ENCODE results near the gene KLHL40.

Gene KLHL40

DNA sequence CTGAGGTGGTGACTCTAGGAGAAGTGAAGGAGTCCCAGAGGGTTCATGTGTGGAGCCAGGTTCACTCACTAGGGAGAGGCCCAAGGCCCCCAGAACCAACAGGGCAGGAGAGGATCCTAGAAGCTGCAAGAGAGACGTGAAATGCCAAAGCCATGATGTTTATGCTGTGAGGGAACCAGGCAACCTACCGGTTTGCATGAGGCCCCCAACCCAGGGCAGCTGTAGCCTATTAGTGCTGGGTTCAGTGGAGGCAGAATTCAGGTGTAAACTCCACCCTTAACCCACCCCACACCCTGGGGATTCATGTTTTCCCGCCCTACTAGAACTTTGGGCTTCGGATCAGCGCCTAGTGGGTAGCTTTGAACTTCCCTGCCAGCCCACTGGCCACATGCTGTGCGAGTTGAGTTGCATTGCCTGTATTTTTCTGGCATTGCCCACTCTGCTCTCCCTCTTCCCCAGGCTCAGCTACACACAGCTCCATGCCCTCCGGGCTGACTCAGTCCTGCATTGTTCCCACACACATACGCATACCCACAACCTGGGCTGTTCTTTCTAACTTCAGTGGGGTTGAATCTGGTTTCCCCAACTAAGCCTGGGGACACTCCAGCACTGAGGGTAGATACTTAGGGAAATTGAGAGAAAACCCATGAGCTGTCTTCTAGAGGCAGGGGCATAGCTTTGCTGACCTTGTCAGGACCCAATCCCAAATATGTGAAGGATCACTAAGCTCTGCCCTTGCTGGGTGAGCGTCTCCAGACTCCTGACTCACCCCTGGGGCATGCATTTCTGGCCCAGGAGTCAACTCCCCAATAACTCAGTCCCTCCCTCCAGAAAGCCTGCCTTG lies 33.9 kb upstream of the KLHL40 start:
- peaks cover 10% of the 10 kb centered on the region; the same call in 1 of the 2 replicates for H3K36me3 ChIP-seq (ENCODE audit: insufficient read depth, low read length)
- peak overlapping the region; percentile 88 for H3K27ac ChIP-seq (ENCODE audit: low read depth, low read length)
- H3K79me2 ChIP-seq (ENCODE audit: control insufficient read depth, insufficient read depth, low read length, unreplicated experiment), result peaks cover 68% of the 10 kb centered on the region
- peaks cover 63% of the 10 kb centered on the region for H3K4me1 ChIP-seq (ENCODE audit: control insufficient read depth, insufficient read depth, low read length, unreplicated experiment)
- peak overlapping the region; percentile 83 for H3K4me3 ChIP-seq (ENCODE audit: low read depth, low read length)
- H3K27me3 ChIP-seq (ENCODE audit: insufficient read depth, low read length), result no peaks in the 10 kb centered on the region
- no peak overlapping the region for H2AFZ ChIP-seq (ENCODE audit: low read length, unreplicated experiment)

DNA sequence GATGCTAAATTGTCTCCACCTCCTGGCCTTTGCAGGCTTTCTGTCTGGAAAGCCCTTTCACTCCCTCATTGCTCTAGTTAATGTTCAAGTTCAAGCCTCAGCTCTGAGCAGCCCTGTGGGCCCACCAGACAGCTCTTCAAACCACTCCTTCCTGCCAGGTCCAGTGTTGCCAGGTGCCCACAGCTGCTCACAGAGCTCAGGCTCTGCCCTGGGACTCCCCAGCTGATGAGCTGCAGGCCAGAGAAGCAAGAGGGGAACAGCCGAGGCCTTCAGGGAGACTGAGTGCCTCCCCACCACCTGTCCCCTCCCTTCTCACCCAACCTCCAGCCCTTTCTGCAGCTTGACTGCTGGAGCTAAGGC lies 33.1 kb upstream of the KLHL40 start:
- Histone ChIP-seq H3K27me3 (ENCODE audit: insufficient read depth, low read length) (no peaks in the 10 kb centered on the region), H3K36me3 (ENCODE audit: insufficient read depth, low read length) (0 out of 2 replicates have a peak, but pooled peaks cover 8% of the 10 kb centered on the region), H3K4me1 (ENCODE audit: control insufficient read depth, insufficient read depth, low read length, unreplicated experiment) (peaks cover 64% of the 10 kb centered on the region), H3K27ac (ENCODE audit: low read depth, low read length) (peak overlapping the region; percentile 88), H3K79me2 (ENCODE audit: control insufficient read depth, insufficient read depth, low read length, unreplicated experiment) (peaks cover 71% of the 10 kb centered on the region), H3K4me3 (ENCODE audit: low read depth, low read length) (peak overlapping the region; percentile 83), H2AFZ (ENCODE audit: low read length, unreplicated experiment) (no peak overlapping the region)

DNA sequence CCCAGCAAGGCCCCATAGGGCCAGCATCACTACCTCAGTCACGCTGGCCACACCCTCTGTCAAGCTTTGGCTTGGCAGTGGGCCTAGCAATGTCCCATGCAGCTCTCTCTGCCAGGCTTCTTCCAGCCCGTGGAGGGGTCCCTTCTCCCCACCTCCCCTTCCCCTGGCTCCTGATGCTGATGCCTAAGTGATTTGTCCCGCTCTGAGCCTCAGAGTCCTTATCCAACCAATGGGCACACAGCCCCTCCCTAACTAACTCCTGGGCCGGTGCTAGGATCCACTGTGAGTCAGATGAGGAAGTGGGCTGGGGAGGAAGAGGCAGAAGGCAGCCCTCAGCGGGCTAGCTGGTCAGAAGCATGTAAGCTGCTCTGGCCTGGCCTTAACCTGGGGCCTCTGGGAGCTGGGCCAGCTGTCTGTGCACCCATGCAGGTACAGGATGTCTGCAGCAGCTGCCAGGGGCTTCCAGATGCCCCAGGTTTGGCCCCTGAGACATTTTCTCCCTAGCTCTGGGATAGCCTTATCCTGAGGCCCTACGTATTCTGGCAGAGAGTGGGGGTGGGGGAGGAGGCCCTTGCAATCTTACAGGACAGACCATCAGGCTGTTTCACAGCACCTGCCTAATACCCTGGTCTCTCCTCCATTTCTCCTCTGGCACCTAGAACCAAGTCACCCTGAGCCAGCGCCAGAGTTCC lies 32.6 kb upstream of the KLHL40 start:
- Histone ChIP-seq H2AFZ (ENCODE audit: low read length, unreplicated experiment) (no peak overlapping the region), H3K4me1 (ENCODE audit: control insufficient read depth, insufficient read depth, low read length, unreplicated experiment) (peaks cover 61% of the 10 kb centered on the region), H3K27me3 (ENCODE audit: insufficient read depth, low read length) (no peaks in the 10 kb centered on the region), H3K4me3 (ENCODE audit: low read depth, low read length) (peak overlapping the region; percentile 83), H3K27ac (ENCODE audit: low read depth, low read length) (peak overlapping the region; percentile 88), H3K36me3 (ENCODE audit: insufficient read depth, low read length) (0 out of 2 replicates have a peak, but pooled peaks cover 6% of the 10 kb centered on the region), H3K79me2 (ENCODE audit: control insufficient read depth, insufficient read depth, low read length, unreplicated experiment) (peaks cover 71% of the 10 kb centered on the region)

DNA sequence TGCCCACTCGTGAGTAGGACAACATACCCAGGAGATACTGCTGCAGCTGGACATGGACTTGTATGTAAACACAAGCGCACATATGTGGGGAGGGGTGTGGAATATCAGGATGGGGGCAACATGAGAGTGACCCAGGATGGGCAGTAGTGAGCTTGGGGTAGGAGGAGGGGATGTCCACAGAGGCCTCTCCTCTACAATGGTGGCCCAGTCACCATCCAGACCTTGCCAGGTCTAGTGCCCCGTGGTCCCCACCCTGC lies 32.1 kb upstream of the KLHL40 start:
- H3K4me3 ChIP-seq (ENCODE audit: low read depth, low read length), result peak overlapping the region; percentile 83
- peaks cover 71% of the 10 kb centered on the region for H3K79me2 ChIP-seq (ENCODE audit: control insufficient read depth, insufficient read depth, low read length, unreplicated experiment)
- H2AFZ ChIP-seq (ENCODE audit: low read length, unreplicated experiment), result no peak overlapping the region
- H3K27me3 ChIP-seq (ENCODE audit: insufficient read depth, low read length), result no peaks in the 10 kb centered on the region
- peak overlapping the region; percentile 88 for H3K27ac ChIP-seq (ENCODE audit: low read depth, low read length)
- peaks cover 56% of the 10 kb centered on the region for H3K4me1 ChIP-seq (ENCODE audit: control insufficient read depth, insufficient read depth, low read length, unreplicated experiment)
- H3K36me3 ChIP-seq (ENCODE audit: insufficient read depth, low read length), result 0 out of 2 replicates have a peak, but pooled peaks cover 6% of the 10 kb centered on the region

DNA sequence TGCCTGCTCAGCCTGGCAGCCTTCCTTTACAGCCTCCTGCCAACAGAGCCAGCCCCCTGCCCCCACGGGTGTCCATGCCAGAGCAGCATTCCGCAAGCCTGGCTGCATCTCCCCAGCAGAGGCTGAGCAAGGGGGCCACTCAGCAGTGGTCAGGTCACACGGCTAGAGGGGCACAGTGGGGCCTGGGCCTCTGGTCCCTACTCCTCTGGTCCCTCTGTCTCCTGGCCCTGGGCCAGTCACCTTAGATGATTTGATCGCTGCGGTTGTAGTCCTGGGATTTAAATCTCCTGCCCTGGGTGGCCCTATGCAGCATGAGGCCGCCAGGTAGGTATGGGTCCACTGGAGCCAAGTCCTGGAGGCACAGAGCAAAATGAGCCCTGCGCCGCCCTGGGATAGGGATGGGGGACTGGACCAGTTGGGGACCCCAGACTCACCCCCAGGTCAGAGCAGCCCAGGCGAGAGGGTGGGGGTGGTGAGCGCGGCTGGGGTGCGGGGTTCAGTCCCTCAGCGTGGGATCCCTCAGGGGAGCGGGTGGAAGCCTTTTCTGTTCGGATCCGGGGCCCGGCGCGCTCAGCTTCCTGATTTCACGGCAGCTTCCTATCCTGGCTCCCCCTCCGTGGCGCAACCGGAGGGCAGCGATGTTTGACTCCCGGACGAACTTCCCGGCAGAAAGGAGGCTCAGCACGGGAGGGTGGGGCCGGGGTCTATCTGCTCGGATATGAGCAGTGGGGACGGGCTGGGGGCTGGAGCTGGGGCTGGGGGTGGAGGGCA lies 31.6 kb upstream of the KLHL40 start, which contains the start of gene ZBTB47:
Gene ZBTB47, plus strand, starts transcription at position 138 of the 771 bp plus-strand sequence. CDS start 4,659 bp downstream, outside the sequence.
- Histone ChIP-seq H3K4me1 (ENCODE audit: control insufficient read depth, insufficient read depth, low read length, unreplicated experiment) (peaks cover 52% of the 10 kb centered on the region), H3K79me2 (ENCODE audit: control insufficient read depth, insufficient read depth, low read length, unreplicated experiment) (peaks cover 69% of the 10 kb centered on the region), H3K4me3 (ENCODE audit: low read depth, low read length) (peak within 1 kb of the TSS; percentile 83), H3K27me3 (ENCODE audit: insufficient read depth, low read length) (no peaks in the 10 kb centered on the region), H3K27ac (ENCODE audit: low read depth, low read length) (peak within 1 kb of the TSS; percentile 88), H2AFZ (ENCODE audit: low read length, unreplicated experiment) (peak within 1 kb of the TSS; percentile 31), H3K36me3 (ENCODE audit: insufficient read depth, low read length) (0 out of 2 replicates have a peak, but pooled peaks cover 6% of the 10 kb centered on the region)

DNA sequence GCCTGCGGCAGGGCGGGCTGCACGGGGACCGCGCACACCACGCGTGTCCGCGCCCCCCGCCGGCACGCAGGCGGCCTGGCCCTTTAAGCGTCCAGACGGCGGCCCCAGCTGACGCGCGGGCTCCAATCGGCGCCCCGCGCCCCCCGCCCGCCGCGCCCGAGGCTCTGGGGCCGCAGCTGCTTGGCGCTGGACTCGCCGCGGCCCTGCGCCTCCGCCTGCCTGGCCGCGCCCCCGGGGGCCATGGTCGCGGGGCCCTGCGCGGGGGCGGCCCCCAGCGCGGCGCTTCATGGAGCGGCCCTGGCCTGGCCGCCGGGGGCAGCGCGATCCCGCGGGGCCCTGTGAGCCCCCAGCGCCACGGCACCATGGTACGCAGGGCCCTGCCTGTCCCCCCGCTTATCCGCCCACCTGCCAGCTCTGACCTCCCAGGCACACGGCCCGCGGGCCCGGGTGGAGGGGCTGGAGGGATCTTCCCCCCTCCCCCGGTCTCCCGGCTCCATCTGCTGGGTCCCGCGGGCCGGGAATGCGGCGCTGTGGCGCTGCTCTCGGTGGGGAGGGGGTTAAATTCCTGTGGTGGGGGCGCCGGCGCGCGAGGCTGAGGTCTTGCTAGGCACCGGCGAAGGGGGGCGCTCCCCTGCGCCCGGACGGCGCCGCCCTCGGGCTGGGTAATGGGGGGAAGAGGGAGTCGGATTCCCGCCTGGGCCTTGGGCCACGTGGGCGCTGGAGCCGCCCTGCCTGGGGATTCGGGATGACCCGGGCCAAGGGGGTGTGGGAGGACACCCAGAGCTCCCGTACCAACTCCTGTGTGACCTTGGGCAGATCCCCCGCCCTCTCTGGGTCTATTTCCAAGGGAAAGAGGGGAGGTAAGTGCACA lies 30.8 kb upstream of the KLHL40 start:
- Histone ChIP-seq H3K36me3 (ENCODE audit: insufficient read depth, low read length) (no peaks in the 10 kb centered on the region), H3K27me3 (ENCODE audit: insufficient read depth, low read length) (no peaks in the 10 kb centered on the region), H2AFZ (ENCODE audit: low read length, unreplicated experiment) (peak overlapping the region; percentile 31), H3K4me1 (ENCODE audit: control insufficient read depth, insufficient read depth, low read length, unreplicated experiment) (peaks cover 52% of the 10 kb centered on the region), H3K4me3 (ENCODE audit: low read depth, low read length) (peak overlapping the region; percentile 83), H3K79me2 (ENCODE audit: control insufficient read depth, insufficient read depth, low read length, unreplicated experiment) (peaks cover 62% of the 10 kb centered on the region), H3K27ac (ENCODE audit: low read depth, low read length) (peak overlapping the region; percentile 73)

DNA sequence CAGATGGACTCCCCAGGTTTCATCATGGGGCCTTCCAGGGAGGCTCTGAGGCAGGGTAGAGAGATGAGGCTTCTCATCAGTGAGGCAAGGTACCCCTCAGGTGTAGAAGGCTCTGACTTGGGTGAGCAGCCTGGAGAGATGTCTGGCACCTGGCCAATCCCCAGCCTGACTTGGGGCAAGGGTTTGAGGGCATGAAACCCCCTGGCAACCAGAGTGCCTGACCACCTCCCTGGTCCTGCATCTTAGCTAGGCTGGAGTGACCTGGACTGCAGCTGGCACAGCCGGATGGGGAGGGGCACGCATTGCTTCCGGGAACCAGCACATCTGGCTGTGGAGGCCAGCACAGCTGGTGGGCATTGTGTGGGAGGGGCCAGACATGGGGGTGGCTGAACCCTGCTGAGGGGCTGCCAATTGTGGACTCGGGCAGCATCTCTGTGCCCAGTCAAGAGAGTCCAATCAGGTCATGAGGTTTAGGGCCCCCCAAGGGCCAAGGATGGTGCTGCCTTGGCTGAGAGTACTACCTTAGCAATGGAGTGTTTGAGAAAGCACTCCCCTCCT lies 29.9 kb upstream of the KLHL40 start:
- H2AFZ ChIP-seq (ENCODE audit: low read length, unreplicated experiment), result no peak overlapping the region
- H3K27me3 ChIP-seq (ENCODE audit: insufficient read depth, low read length), result no peaks in the 10 kb centered on the region
- peak overlapping the region; percentile 73 for H3K27ac ChIP-seq (ENCODE audit: low read depth, low read length)
- no peaks in the 10 kb centered on the region for H3K36me3 ChIP-seq (ENCODE audit: insufficient read depth, low read length)
- H3K79me2 ChIP-seq (ENCODE audit: control insufficient read depth, insufficient read depth, low read length, unreplicated experiment), result peaks cover 54% of the 10 kb centered on the region
- H3K4me3 ChIP-seq (ENCODE audit: low read depth, low read length), result peak overlapping the region; percentile 83
- H3K4me1 ChIP-seq (ENCODE audit: control insufficient read depth, insufficient read depth, low read length, unreplicated experiment), result peaks cover 57% of the 10 kb centered on the region

DNA sequence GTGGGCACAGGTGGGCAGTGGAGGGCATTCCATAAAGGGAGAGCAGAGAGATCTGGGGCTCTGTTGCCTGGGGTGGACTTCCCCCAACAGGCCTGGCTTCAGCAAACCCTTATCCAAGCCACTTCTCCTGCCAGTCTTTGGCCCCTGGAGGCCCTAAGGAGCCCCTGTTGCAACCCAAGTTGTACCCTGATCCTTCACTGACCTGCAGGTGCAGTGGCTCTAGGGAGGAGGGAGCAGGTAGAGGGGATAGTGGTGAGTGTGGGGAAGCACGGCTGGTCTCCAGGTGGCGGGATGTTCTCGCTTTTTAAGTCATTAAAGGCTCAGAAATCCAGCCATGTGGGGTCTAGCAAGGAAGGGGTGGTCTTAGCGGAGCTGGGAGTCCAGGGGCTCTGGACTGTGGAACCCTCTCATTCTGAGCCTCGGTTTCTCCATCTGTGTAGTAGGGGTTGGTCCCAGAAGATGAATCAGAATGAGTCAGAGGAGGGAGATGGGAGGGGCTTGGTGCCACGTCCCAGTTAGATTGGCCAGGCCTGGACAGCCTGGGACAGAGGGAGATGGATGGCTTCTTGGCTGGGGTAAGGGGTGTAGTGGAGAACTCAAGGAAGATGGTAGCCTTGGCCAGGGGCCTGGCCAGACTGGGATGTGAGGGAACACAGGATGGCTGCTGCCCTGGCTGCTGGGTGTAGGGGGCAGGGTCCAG lies 29.2 kb upstream of the KLHL40 start:
- peaks cover 47% of the 10 kb centered on the region for H3K79me2 ChIP-seq (ENCODE audit: control insufficient read depth, insufficient read depth, low read length, unreplicated experiment)
- no peak overlapping the region for H2AFZ ChIP-seq (ENCODE audit: low read length, unreplicated experiment)
- H3K4me1 ChIP-seq (ENCODE audit: control insufficient read depth, insufficient read depth, low read length, unreplicated experiment), result peaks cover 50% of the 10 kb centered on the region
- H3K27ac ChIP-seq (ENCODE audit: low read depth, low read length), result no peak overlapping the region
- H3K4me3 ChIP-seq (ENCODE audit: low read depth, low read length), result peak overlapping the region; percentile 83
- H3K27me3 ChIP-seq (ENCODE audit: insufficient read depth, low read length), result no peaks in the 10 kb centered on the region
- no peaks in the 10 kb centered on the region for H3K36me3 ChIP-seq (ENCODE audit: insufficient read depth, low read length)
